HAP-1 (cell line): ENCODE results near the gene P2RX6.
"Not testable (repeated sequence)": the region's sequence is repeated elsewhere in the genome, so short reads cannot be mapped to it uniquely, and the experiment has no call there.

Experiments
- DNase-seq, 2 experiments: peaks; one replicate each; pipeline ENCODE4 v3.0.0-alpha.2; 2016 to 2020; ENCODE audit warnings: low spot score in 2 of 2
- H3K27me3 ChIP-seq: fragments of 250-450 bp; sonication (Bioruptor Pico); 2 replicates; pipeline ENCODE4 v1.5.1; 2020; ENCODE audit warnings: low read depth, mild to moderate bottlenecking, moderate library complexity
- H3K36me3 ChIP-seq: fragments of 250-450 bp; sonication (Bioruptor Pico); replicated peaks from 2 replicates; pipeline ENCODE4 v1.5.1; 2020; ENCODE audit warnings: mild to moderate bottlenecking
- H3K4me1 ChIP-seq: fragments of 250-450 bp; sonication (Bioruptor Pico); 2 replicates; pipeline ENCODE4 v1.5.1; 2020; ENCODE audit warnings: mild to moderate bottlenecking
- H3K4me3 ChIP-seq: fragments of 250-450 bp; sonication (Bioruptor Pico); 2 replicates; pipeline ENCODE4 v1.5.1; 2020; ENCODE audit warnings: mild to moderate bottlenecking, moderate library complexity
- H3K9me3 ChIP-seq: fragments of 250-450 bp; sonication (Bioruptor Pico); 2 replicates; pipeline ENCODE4 v1.5.1; 2020; ENCODE audit warnings: mild to moderate bottlenecking, moderate library complexity
- in situ Hi-C: fragments of 300-500 bp; cut with MboI; formaldehyde crosslinking; loops from 3 replicates; pipeline ENCODE4 v1.14.3; 2020; ENCODE audit warnings: low sequenced_read_pairs, inconsistent platforms, mixed read lengths

Gene P2RX6

GRCh38 chr22:21014726-21015465 is at the start of gene P2RX6:
P2RX6 (plus strand) TSS chr22:21015165; CDS start chr22:21015175, 10 bp downstream.
- no peak for DNase-seq
- no peaks in the 10 kb centered on the region for H3K27me3 ChIP-seq
- H3K4me1 ChIP-seq, result peaks cover 11% of the 10 kb centered on the region
- H3K36me3 ChIP-seq, result no peaks in the 10 kb centered on the region
- peak within 1 kb of the TSS; percentile 34 for H3K4me3 ChIP-seq
- H3K9me3 ChIP-seq, result peaks cover 6% of the 10 kb centered on the region; the same call in 1 of the 2 replicates
- in situ Hi-C loops, result loop anchor here (10.0 kb wide), 2 partner anchors 160 to 650 kb away; partner anchors contain the start of genes PI4KA, PPIL2 and SNAP29

DNA sequence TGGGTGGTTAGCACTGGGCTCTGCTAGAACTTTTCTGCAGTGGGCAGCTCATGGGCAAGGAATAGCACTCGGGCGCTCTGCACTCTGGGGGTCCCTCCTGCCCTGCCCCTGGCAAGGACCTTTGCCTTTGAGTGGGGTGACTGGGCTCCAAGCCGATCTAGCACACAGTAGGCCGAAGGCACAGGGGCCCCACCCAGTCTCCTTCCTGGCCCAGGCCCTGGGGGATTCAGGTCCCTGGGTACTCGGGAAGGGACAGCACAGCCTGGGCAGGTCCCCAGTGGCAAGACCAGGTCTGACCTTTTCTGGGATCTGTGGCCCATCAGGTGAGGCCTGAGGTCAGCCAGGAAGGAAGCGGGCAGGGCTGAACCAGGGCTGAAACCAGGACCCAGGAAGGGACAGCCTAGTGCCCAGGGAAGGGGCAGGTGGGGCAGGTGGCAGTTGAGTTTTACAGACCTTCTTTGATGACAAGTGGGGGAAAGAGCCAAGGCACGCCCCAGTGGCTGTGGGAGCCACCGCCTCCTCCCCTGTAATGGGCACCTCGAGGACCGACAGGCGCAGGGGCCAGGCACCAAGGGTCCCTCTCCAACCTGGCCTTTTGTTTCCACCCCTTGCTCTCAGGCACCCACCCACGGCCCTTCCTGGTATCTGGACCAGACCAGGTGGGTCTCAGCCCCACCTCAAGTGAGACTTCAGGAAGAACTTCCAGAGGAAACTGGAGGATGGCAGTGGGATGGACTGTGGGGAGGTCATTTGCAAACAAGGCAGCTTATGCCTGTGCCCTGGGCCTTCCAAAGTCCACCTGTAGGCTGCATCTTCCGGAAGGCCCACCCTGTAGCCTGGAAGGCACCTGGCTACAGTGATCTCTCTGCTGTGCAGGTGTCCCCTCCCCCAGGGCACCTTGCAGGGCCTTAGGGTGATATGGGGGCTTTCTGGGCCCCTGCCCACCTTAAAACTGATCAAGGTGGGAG is 48.8 kb upstream of the P2RX6 start:
- Histone ChIP-seq H3K4me3 (no peak overlapping the region), H3K36me3 (no peaks in the 10 kb centered on the region), H3K9me3 (no peaks in the 10 kb centered on the region), H3K4me1 (no peaks in the 10 kb centered on the region), H3K27me3 (no peaks in the 10 kb centered on the region)
- in situ Hi-C loops, result loop anchor here (10.0 kb wide), 1 partner anchor 99 kb away; no protein-coding TSS in a partner anchor
- no peak for DNase-seq

DNA sequence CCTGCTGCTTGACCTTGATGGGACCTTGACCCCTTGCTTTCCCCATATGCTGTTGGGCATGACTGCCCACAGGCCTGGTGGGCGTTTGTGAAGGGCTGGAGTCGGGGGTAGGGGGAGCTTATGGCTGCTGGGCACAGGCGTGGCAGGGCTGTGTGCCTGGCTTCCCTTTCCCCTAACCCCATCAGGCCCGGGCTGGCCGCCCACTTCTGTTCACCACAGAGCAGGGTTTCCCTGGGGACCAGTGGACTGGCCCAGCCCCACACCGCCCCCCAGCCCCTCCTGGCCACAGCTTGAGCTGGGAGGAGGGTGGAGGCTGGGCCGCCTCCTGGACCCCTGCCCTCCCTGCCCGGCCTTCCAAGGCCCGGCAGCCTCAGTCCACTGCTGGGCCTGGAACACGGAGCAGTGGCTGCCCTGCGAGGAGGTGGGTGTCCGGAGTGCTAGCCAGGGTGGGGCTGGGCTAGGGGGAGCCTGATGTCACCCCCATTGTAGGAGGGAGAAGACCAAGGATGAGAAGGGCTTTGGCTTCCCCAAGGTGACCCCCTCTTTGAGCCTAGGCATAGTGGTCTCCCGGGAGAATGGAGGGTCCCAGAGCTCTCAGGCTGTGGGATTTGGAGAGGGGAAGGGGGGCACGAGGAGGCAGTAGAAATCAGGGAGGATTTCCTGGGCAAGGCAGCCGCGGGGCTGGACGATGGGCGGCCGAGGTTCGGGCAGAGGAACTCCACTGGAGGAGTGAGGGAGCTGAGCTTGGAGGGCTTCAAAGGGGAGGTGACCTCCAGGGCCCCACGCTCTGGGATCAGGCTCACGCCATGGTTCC is 47.9 kb upstream of the P2RX6 start, which contains the start of gene AIFM3:
TSS of gene AIFM3 (plus strand) at position 373 of the 814 bp plus-strand sequence. CDS start 690 bp downstream, outside the sequence.
- DNase-seq, result no peak
- no peaks in the 10 kb centered on the region for H3K4me1 ChIP-seq
- no peaks in the 10 kb centered on the region for H3K9me3 ChIP-seq
- in situ Hi-C loops, result loop anchor here (10.0 kb wide), 1 partner anchor 98 kb away; no protein-coding TSS in a partner anchor
- no peaks in the 10 kb centered on the region for H3K27me3 ChIP-seq
- H3K4me3 ChIP-seq, result no peak within 1 kb of the TSS
- no peaks in the 10 kb centered on the region for H3K36me3 ChIP-seq

DNA sequence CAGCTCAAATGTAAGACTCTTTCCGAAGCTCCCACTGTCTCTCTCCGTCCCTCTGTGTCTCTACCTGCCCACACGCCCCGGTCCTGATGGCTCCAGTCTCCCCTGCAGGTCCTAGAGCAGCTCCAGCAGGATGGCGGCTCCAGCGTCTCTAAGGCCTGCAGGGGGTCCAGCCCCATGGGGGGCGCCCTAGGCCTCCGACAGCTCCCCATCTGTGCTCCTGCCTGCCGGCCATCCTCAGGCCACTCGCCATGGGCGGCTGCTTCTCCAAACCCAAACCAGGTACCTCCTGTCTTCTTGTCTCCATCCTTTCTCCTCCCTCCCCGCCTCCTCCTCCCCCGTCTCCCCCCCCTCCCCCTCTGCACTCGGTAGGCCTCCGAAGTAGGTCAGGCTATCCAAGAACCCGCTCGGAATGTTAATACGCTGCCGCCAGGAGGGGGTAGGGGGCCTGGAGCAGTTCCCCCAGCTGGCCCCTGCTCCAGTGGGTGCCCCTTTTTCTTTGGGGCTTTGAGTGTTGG is 47.2 kb upstream of the P2RX6 start:
- in situ Hi-C loops, result loop anchor here (10.0 kb wide), 1 partner anchor 97 kb away; no protein-coding TSS in a partner anchor

DNA sequence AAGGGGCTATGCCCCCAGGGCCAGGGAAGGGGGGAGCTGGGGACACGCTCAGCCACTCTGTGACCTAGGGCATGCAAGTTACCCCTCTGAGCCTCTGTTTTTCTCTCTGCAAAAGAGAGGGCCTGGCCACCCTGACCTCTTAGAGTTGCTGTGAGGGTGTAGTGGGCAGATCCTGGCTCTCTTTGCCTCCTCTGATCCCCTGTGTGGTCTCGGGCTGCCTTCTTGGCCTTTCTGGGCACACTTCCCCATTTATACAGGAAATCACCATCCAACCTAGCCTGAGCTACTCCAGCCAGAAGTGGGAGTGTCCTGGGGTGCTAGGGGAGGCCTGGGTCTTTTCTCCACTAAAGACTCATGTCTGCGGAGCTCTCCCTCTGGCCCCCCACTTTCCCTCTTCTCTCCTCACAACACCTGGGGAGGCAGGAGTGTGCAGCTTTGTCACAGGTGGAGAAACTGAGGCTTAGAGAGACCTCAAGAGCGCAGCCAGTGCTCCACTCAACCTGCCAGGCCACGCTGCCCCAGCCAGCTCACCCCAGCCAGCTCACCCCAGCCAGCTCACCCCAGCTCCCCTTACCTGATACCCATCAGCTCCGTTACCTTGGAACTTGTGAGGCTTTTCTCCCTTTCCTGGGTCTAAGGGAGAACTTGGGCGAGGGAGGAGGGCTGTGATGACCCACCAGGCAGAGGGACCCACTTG is 46.5 kb upstream of the P2RX6 start:
- no peak for DNase-seq
- Histone ChIP-seq H3K36me3 (no peaks in the 10 kb centered on the region), H3K4me3 (no peak overlapping the region), H3K4me1 (no peaks in the 10 kb centered on the region), H3K9me3 (no peaks in the 10 kb centered on the region), H3K27me3 (no peaks in the 10 kb centered on the region)
- in situ Hi-C loops, result loop anchor here (10.0 kb wide), 1 partner anchor 96 kb away; no protein-coding TSS in a partner anchor

More for the DNA sequence above, 47.2 kb upstream of the P2RX6 start:
- Histone ChIP-seq H3K9me3 (no peaks in the 10 kb centered on the region), H3K27me3 (no peaks in the 10 kb centered on the region), H3K4me1 (no peaks in the 10 kb centered on the region), H3K4me3 (no peak overlapping the region), H3K36me3 (no peaks in the 10 kb centered on the region)
- DNase-seq, result no peak

- Histone ChIP-seq H3K27me3 (no peaks in the 10 kb centered on the region), H3K9me3 (no peaks in the 10 kb centered on the region), H3K4me1 (no peaks in the 10 kb centered on the region), H3K4me3 (no peak overlapping the region), H3K36me3 (no peaks in the 10 kb centered on the region)
- DNase-seq, result no peak
- in situ Hi-C loops, result no loop called here
These were observed 43.9 kb upstream of the P2RX6 start for GRCh38 chr22:20970939-20971657.

DNA sequence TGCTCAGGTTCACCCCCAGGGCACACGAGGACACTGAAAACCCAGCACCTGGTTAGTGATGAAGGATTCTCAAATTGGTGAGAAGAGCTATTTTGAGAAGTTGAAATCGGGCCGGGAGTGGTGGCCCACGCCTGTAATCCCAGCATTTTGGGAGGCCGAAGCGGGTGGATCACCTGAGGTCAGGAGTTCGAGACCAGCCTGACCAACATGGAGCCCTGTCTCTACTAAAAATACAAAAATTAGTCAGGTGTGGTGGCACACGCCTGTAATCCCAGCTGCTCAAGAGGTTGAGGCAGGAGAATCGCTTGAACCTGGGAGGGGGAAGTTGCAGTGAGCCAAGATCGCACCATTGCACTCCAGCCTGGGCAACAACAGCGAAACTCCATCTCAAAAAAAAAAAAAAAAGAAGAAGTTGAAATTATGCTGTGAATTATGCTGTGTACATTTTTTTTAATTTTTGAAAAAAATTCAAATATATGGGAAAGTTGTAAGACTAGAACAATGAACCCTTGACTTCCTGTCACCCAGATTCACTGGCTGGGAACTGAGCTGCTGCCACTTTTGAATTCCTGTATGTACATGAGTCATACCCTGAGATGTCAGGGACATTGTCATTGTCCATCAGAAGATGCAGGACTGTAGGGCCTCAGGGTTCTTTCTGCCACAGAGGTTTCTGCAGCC is 42.8 kb upstream of the P2RX6 start:
- H3K4me3 ChIP-seq, in situ Hi-C loops, H3K9me3 ChIP-seq, H3K36me3 ChIP-seq, DNase-seq, H3K27me3 ChIP-seq, H3K4me1 ChIP-seq: not testable (repeated sequence)

DNA sequence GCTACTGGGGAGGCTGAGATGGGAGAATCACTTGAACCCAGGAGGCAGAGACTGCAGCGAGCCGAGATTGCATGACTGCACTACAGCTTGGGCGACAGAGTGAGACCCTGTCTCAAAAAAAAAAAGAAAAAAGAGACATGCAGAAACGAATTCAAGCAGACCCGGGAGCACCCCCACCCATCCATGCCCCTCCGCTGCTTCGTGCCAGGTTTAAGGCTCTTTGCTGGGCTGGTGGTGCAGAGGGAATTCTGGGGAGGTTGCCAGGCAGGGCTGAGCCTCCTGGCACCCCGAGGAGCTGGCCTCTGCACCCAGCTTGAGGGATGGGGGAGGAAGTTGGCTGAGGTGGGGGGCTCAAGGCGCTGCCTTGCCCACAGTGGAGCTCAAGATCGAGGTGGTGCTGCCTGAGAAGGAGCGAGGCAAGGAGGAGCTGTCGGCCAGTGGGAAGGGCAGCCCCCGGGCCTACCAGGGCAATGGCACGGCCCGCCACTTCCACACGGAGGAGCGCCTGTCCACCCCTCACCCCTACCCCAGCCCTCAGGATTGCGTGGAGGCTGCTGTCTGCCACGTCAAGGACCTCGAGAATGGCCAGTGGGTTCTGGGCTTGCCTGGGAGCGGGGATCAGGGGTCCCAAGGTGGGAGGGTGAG is 41.9 kb upstream of the P2RX6 start:
- H3K27me3 ChIP-seq, result no peaks in the 10 kb centered on the region
- DNase-seq, result no peak
- H3K4me3 ChIP-seq, result no peak overlapping the region
- no peaks in the 10 kb centered on the region for H3K36me3 ChIP-seq
- in situ Hi-C loops, result no loop called here
- no peaks in the 10 kb centered on the region for H3K4me1 ChIP-seq
- no peaks in the 10 kb centered on the region for H3K9me3 ChIP-seq

DNA sequence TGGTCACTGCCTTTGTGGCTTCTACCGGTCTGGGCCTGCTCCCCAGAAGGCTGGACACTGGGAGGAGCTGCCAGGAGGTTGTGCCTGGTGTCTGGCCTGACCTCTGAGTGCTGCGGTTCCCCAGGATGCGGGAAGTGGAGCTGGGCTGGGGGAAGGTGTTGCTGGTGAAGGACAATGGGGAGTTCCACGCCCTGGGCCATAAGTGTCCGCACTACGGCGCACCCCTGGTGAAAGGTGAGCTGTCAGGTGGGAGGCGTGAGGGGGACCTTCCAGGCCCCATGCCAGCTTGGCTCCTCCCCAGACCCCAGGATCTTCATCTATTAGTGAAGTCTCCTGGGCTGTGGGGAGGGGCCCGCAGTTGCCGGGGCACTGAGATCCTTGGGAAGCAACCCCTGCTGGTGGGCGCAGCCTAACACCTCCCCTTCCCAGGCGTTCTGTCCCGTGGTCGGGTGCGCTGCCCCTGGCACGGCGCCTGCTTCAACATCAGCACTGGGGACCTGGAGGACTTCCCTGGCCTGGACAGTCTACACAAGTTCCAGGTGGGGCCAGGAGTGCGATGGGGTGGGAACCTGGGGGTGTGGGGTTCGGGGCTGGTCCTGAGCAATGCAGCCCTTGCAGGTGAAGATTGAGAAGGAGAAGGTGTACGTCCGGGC is 41.2 kb upstream of the P2RX6 start:
- in situ Hi-C loops, result no loop called here
- no peak for DNase-seq
- Histone ChIP-seq H3K4me3 (no peak overlapping the region), H3K4me1 (no peaks in the 10 kb centered on the region), H3K27me3 (no peaks in the 10 kb centered on the region), H3K36me3 (no peaks in the 10 kb centered on the region), H3K9me3 (peaks cover 5% of the 10 kb centered on the region; the same call in 1 of the 2 replicates)

GRCh38 chr22:20974336-20974955 is 40.5 kb upstream of the P2RX6 start:
- Histone ChIP-seq H3K36me3 (no peaks in the 10 kb centered on the region), H3K27me3 (no peaks in the 10 kb centered on the region), H3K4me3 (no peak overlapping the region), H3K9me3 (peaks cover 7% of the 10 kb centered on the region; the same call in 1 of the 2 replicates), H3K4me1 (no peaks in the 10 kb centered on the region)
- in situ Hi-C loops, result no loop called here
- DNase-seq, result no peak
